T-helper 1 cell (primary cell): Measurements from ENCODE around the gene ARHGEF37.
A peak's percentile ranks its signal among the peaks of the same experiment; 100 is the strongest.
"Not testable (repeated sequence)": the region's sequence is repeated elsewhere in the genome, so short reads cannot be mapped to it uniquely, and the experiment has no call there.

ENCODE experiments used
- DNase-seq, 5 donors: peaks; one replicate each; pipeline ENCODE4 v3.0.0-alpha.2; 2012 to 2020

Gene ARHGEF37

GRCh38 chr5:149567226-149567625 is 14.1 kb upstream of the ARHGEF37 start:
- no peak for DNase-seq

- DNase-seq: no peak
Observed at GRCh38 chr5:149572170-149572569, 9.1 kb upstream of the ARHGEF37 start.

DNA sequence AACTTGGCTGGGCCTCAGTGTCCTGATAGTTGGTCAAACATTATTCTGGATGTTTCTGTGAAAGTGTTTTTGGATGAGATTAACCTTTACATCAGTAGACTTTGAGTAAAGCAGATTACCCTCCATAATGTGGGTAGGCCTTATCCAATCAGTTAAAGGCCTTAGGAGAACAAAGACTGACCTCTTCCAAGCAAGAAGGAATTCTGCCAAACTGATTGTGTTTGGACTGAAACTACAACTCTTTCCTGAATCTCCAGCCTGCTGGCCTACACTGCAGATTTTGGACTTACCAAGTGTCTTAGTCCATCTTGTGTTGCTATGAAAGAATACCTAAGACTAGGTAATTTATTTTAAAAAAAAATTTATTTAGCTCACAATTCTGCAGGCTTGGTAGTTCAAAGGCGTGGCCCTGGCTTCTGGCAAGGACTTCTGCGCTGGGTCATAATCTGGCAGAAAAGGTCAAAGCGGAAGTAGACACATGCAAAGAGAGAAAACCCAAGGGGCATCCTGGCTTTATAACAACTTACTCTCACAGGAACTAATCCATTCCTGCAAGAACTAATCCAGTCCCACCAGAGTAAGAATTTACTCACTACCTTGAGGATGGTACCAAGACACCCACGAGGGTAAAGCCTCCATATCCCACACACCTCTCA is 8.6 kb upstream of the ARHGEF37 start:
- no peak for DNase-seq

DNA sequence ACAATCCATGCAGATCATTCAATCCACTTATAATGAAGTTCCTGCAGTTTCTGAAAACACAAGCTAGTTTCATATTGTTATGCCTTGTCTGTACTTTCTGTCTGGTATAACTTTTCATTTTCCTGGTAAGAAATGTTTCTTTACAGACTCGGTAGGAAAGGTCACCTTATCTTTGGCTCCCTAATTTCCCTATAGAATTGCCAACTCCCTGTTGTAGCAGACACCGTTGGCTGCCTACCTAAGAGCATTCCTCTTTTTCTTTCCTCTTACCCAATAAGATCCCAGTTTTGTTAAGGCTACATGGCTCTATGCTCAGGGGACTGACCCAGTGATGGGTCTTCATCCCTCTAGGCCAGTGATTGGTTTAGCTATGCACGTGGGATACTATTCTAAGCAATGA is 6.2 kb upstream of the ARHGEF37 start:
- no peak for DNase-seq

GRCh38 chr5:149576021-149576420 is 5.3 kb upstream of the ARHGEF37 start:
- peak in 1 of 5 donors; percentile 69 for DNase-seq

DNA sequence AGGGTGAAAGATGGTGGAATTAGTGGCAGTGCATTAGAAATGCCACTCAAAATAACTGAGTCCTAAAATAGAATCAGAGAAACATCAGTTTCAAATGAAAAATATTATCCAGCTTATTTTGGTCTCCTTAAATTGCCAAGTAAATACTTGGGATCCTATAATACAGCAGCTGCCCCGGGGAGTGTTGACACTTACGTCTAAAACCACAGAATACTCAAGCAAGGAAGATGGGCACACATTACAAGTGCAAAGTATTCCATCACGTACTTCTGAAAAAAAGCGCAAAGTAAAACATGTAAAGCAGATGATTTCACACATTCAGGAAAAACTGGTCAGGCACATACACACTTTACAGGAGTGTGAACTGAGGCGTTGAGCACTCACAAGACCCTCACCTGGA is 2.4 kb upstream of the ARHGEF37 start:
- DNase-seq: no peak

- DNase-seq: no peak
Observed at GRCh38 chr5:149580808-149581191, 498 bp upstream of the ARHGEF37 start.

GRCh38 chr5:149581931-149582768 is 852 bp downstream of the ARHGEF37 start:
- DNase-seq: no peak

DNA sequence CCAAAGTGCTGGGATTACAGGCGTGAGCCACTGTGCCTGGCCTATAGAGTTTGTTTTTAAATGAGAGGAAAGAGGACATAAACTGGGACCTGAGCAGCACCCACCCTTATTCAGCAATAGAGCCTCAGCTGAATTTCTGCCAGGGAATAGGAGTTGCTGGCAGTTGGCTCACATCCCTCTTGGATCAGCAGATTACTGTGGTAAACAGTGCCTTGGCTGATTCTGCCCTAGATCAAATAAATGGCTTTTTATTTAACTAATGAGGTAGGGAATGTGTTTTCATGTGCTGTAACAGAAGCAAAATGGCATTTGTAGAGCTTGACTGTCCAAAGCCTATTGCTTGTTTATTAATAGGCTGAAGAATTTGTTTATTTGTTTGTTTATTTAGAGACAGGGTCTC is 2.1 kb downstream of the ARHGEF37 start:
- no peak for DNase-seq

DNA sequence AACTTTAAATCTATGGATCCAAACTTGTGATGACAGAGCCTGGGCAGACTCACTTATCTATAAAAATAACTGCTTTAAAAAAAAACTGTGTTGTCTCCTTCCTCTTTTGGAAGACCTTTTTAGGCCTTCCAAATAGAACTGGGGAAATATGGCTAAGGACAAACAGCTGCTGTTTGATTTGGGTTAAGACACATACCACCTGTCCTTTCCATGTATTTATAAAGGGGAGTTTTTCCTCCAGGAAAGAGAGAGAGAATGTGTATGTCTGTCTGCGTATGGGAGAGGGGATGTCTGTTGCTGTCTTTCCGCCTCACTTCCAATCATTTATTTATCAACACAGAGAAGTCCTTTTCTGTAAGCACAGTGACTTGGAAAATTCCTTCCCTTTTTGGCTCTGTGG is 2.8 kb downstream of the ARHGEF37 start:
- DNase-seq: no peak

DNA sequence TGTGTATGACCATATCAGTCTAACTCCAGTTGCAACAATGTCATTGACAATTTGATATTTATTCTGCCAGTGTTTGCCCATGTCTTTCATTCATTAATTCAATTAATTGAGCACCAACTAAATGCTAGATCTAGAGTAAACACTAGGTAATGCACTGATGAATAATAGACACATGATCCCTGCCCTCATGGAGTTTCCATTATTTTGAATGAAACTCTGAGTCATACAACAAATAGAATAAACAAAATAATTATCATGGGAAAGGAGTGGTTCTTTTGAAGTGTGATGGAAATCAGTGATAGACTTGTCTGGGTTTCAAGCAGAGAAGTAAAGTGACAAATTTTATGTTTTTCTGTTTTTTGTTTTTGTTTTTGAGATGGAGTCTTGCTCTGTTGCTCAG is 4.6 kb downstream of the ARHGEF37 start:
- DNase-seq: no peak

GRCh38 chr5:149586708-149587318 is 5.5 kb downstream of the ARHGEF37 start:
- DNase-seq: peak in 1 of 5 donors; percentile 19

DNA sequence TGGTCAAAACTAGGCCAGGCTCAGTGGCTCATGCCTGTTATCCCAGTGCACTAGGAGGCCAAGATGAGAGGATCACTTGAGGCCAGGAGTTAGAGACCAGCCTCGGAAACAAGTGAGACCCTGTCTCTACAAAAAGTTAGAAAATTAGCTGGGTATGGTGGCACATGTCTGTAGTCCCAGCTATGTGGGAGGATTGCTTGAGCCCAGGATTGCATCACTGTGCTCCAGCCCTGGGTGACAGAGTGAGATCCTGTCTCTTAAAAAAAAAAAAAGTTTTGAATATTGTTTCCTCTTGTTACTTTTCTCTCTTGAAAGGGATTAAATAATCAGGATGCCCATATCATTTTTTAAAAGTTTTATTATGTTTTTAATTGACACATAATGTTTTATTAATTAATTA is 7.6 kb downstream of the ARHGEF37 start:
- DNase-seq: no peak

GRCh38 chr5:149593370-149593769 is 12.1 kb downstream of the ARHGEF37 start:
- DNase-seq: no peak

DNA sequence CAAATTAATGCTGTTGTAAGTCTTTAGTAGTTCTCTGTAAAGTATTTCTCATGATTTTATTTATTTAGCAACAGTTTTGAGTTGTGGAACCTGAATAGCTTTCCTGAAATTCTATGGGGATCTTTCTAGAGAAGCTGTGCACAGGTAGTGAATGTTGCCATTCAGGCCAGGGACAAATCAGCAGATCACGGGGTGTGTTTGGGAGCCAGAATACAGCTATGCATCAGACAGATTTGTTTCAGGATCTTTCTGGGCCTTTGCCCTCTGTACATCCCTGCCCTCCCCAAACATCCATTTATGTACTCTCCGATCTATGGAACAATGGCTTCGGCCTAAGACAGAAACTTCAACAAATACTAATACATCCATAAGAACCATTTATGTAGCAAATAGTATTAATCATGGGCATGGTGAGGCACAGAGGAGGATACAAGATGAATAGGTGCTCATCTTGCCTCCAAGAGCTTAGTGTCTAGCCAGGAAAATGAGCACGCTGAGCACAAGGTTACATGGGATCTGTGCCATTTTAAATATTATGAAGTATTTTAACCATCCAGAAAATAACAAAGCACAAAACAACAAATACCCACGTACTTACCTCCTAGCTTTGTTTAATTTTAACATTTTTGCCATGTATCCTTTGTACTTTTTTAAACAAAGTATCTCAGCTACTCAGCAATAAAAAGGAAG is 13.1 kb downstream of the ARHGEF37 start:
- no peak for DNase-seq

DNA sequence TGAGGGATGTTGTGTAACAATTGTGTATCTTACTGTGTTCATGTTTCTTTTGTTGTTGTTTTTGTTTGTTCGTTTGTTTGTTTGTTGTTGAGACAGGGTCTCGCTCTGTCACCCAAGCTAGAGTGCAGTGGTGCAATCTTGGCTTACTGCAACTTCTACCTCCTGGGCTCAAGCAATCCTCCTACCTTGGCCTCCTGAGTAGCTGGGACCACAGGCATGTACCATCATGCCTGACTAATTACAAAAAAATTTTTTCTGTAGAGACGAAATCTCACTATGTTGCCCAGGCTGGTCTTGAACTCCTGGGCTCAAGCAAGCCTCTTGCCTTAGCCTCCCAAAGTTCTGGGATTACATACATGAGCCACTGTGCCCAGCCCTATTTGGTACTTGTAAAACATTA is 13.8 kb downstream of the ARHGEF37 start:
- not testable (repeated sequence) for DNase-seq

GRCh38 chr5:149596712-149597111 is 15.4 kb downstream of the ARHGEF37 start:
- no peak for DNase-seq

GRCh38 chr5:149597618-149598017 is 16.3 kb downstream of the ARHGEF37 start:
- DNase-seq: no peak

DNA sequence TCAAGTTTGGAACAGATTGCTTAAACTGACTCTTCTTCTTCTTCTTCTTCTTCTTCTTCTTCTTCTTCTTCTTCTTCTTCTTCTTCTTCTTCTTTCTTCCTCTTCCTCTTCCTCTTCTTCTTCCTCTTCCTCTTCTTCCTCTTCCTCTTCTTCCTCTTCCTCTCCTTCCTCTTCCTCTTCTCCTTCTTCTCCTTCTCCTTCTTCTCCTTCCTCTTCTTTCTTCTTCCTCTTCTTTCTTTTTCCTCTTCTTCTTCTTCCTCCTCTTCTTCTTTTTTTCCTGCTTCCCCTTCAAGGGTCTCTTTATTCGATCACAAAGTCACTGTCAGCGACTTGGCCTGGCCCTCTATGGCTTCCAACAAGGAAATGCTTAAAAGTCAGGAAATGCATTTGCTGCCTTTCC is 16.9 kb downstream of the ARHGEF37 start:
- DNase-seq: not testable (repeated sequence)

GRCh38 chr5:149598966-149599365 is 17.7 kb downstream of the ARHGEF37 start:
- DNase-seq: no peak

DNA sequence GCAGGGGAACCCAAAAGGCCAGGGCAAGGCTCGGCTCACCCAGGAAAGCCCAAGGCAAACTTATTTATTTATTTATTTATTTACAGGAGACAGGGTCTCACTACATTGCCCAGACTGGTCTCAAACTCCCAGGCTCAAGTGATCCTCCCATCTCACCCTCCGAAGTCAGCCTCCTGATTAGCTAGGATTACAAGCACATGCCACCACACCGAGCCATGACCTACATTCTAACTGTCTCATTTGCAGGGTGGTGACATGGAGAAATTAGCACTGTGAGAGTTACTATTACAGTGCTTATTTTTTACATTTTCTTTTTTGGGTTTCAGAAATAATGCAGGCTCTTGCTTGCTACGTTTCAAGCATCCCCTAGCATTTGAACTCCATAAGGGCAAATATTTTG is 18.1 kb downstream of the ARHGEF37 start:
- DNase-seq: no peak

- no peak for DNase-seq
Observed at GRCh38 chr5:149600932-149601331, 19.6 kb downstream of the ARHGEF37 start.

GRCh38 chr5:149603210-149603609 is 21.9 kb downstream of the ARHGEF37 start:
- DNase-seq: no peak
